Caco-2 (cell line): Measurements from ENCODE around the gene ARHGEF28. TPM values are rescaled to one million over a fixed set of nuclear protein-coding genes. Genes with fewer than 3 reads are reported as not detected.

Experiments used
- BruUV-seq: library from RNA; stranded (reverse); fragments of 400-500 nt; replicated peaks from 2 replicates; lab custom pipeline; 2021; lab: Mats Ljungman, UMichigan
- CTCF ChIA-PET: fragments of 300-600 bp; sonication (Branson Sonifier 250); formaldehyde crosslinking; loops from one replicate; lab custom pipeline; 2022; ENCODE audit warnings: antibody characterized with exemption; lab: Charles Lee
- POLR2A ChIA-PET: fragments of 300-600 bp; sonication (Branson Sonifier 250); formaldehyde crosslinking; loops from one replicate; lab custom pipeline; 2022; ENCODE audit warnings: antibody characterized with exemption; lab: Charles Lee
- DNase-seq, 2 experiments: peaks; one replicate each; pipeline versions ENCODE4 v3.0.0 to v3.0.0-alpha.2; 2020 to 2022
- H3K27me3 ChIP-seq: replicated peaks from 2 replicates; pipeline ENCODE4 v1.6.0; 2011; ENCODE audit warnings: low read length; ENCODE audit not compliant: control insufficient read depth, insufficient read depth
- H3K36me3 ChIP-seq: 2 replicates; pipeline ENCODE4 v1.5.1; 2011; ENCODE audit warnings: low read length; ENCODE audit not compliant: control insufficient read depth, insufficient read depth
- H3K4me1 ChIP-seq: fragments of 250-450 bp; sonication (Bioruptor Pico); 2 replicates; pipeline ENCODE4 v1.5.1; 2020; ENCODE audit warnings: mild to moderate bottlenecking
- H3K4me3 ChIP-seq: 2 replicates; pipeline ENCODE4 v1.5.1; 2011; ENCODE audit warnings: low read depth, mild to moderate bottlenecking, control low read depth, low read length
- H3K9me3 ChIP-seq: fragments of 250-450 bp; sonication (Bioruptor Pico); 2 replicates; pipeline ENCODE4 v1.5.1; 2020; ENCODE audit warnings: mild to moderate bottlenecking, moderate library complexity
- H3K27ac Mint-ChIP-seq: one replicate; pipeline ENCODE4 v1.8.0; 2022; ENCODE audit warnings: mixed read lengths; ENCODE audit not compliant: unreplicated experiment
- H3K27me3 Mint-ChIP-seq: one replicate; pipeline ENCODE4 v1.8.0; 2022; ENCODE audit warnings: mixed read lengths; ENCODE audit not compliant: insufficient read depth, unreplicated experiment
- H3K36me3 Mint-ChIP-seq: one replicate; pipeline ENCODE4 v1.8.0; 2022; ENCODE audit warnings: mild to moderate bottlenecking, mixed read lengths; ENCODE audit not compliant: insufficient read depth, unreplicated experiment
- H3K4me1 Mint-ChIP-seq: one replicate; pipeline ENCODE4 v1.8.0; 2022; ENCODE audit warnings: low read depth, mixed read lengths; ENCODE audit not compliant: unreplicated experiment
- H3K4me3 Mint-ChIP-seq: one replicate; pipeline ENCODE4 v1.8.0; 2022; ENCODE audit warnings: mild to moderate bottlenecking, moderate library complexity, mixed read lengths; ENCODE audit not compliant: unreplicated experiment
- H3K9me3 Mint-ChIP-seq: one replicate; pipeline ENCODE4 v1.8.0; 2022; ENCODE audit warnings: mixed read lengths; ENCODE audit not compliant: unreplicated experiment
- CTCF ChIP-seq, 2 experiments: fragments of 200-600 bp in 1 of 2; IDR thresholded peaks; 1 replicate in 1 of 2; 2 replicates in 1 of 2; pipeline versions ENCODE4 v1.5.1 to v1.8.0; 2011 to 2022; ENCODE audit warnings: antibody characterized with exemption in 1 of 2, control low read depth in 1 of 2, inconsistent platforms in 1 of 2, low read depth in 1 of 2, low read length in 1 of 2, mild to moderate bottlenecking in 1 of 2, moderate library complexity in 1 of 2; ENCODE audit not compliant: insufficient read depth in 1 of 2, severe bottlenecking in 1 of 2, unreplicated experiment in 1 of 2
- intact Hi-C: fragments of 100-400 bp; cut with micrococcal nuclease; formaldehyde crosslinking; loops from one replicate; pipeline ENCODE4 v1.10.0; 2022; ENCODE audit not compliant: unreplicated experiment
- total RNA-seq: library from RNA; stranded (reverse); gene quantifications from 2 replicates; pipeline ENCODE4 v1.2.3, GENCODE V29; 2022

Gene ARHGEF28
- total RNA-seq, 1 experiment from 2014 or later, result 4.6 TPM

DNA sequence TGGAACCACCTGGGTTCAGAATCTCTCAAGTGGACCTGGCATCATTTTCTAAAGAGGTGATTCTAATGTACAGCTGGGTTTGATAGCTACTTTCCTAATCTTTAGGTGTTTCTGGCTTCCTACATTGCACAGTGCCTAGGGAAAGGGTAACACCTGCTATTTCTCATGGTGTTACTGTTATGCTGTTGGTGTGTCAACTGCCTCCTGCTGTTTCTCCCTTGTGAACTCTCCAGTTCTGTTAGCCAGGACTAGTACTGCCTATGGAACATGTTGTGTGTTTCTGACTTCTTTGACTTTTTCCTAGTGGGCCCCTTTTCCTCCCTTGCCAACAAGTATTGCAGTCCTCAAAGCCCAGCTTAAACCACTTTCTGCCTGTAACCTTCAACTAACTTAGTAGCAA is 5.5 kb downstream of the ARHGEF28 start:
- ChIA-PET CTCF (no interaction called here), POLR2A (no interaction called here)
- no peak for DNase-seq
- H3K9me3 ChIP-seq, result no peaks in the 10 kb centered on the region
- no peak for TF ChIP-seq CTCF (IDR thresholded peaks at IDR 0.05; ENCODE audit: insufficient read depth in 1 of 2, low read depth in 1 of 2, low read length in 1 of 2, severe bottlenecking in 1 of 2, unreplicated experiment in 1 of 2)
- Mint-ChIP-seq H3K36me3 (no peaks in the 10 kb centered on the region), H3K27ac (no peak overlapping the region), H3K4me1 (no peaks in the 10 kb centered on the region), H3K9me3 (no peaks in the 10 kb centered on the region), H3K4me3 (no peak overlapping the region), H3K27me3 (peaks cover 10% of the 10 kb centered on the region)
- peaks cover 5% of the 10 kb centered on the region; the same call in 1 of the 2 replicates for H3K4me1 ChIP-seq
- BruUV-seq, result no TSS peak
- intact Hi-C loops, result loop anchor here (5.0 kb wide), 1 partner anchor 61 kb away; no protein-coding TSS in a partner anchor
- H3K4me3 ChIP-seq, result no peak overlapping the region
- H3K27me3 ChIP-seq, result no peaks in the 10 kb centered on the region; the same call in 1 of the 2 replicates
- H3K36me3 ChIP-seq, result no peaks in the 10 kb centered on the region

- Histone ChIP-seq H3K36me3 (no peaks in the 10 kb centered on the region), H3K4me1 (peaks cover 5% of the 10 kb centered on the region; the same call in 1 of the 2 replicates), H3K4me3 (no peak overlapping the region), H3K27me3 (no peaks in the 10 kb centered on the region; the same call in 1 of the 2 replicates), H3K9me3 (peaks cover 3% of the 10 kb centered on the region; the same call in 1 of the 2 replicates)
- DNase-seq, result no peak
- Mint-ChIP-seq H3K36me3 (no peaks in the 10 kb centered on the region), H3K27ac (no peak overlapping the region), H3K9me3 (no peaks in the 10 kb centered on the region), H3K4me1 (no peaks in the 10 kb centered on the region), H3K4me3 (no peak overlapping the region), H3K27me3 (peaks cover 5% of the 10 kb centered on the region)
- POLR2A ChIA-PET, result no interaction called here
- BruUV-seq, result no TSS peak
- no peak for TF ChIP-seq CTCF (IDR thresholded peaks at IDR 0.05; ENCODE audit: insufficient read depth in 1 of 2, low read depth in 1 of 2, low read length in 1 of 2, severe bottlenecking in 1 of 2, unreplicated experiment in 1 of 2)
- CTCF ChIA-PET, result interaction anchor here (0.7 to 1.2 kb wide), 2 partner anchors 12 to 42 kb away, joined by 4 to 5 read pairs; no protein-coding TSS in a partner anchor
- intact Hi-C loops, result loop anchor here (2.0 to 5.0 kb wide), 2 partner anchors 42 to 59 kb away; no protein-coding TSS in a partner anchor
Observed at GRCh38 chr5:73633060-73633459, 7.1 kb downstream of the ARHGEF28 start.

DNA sequence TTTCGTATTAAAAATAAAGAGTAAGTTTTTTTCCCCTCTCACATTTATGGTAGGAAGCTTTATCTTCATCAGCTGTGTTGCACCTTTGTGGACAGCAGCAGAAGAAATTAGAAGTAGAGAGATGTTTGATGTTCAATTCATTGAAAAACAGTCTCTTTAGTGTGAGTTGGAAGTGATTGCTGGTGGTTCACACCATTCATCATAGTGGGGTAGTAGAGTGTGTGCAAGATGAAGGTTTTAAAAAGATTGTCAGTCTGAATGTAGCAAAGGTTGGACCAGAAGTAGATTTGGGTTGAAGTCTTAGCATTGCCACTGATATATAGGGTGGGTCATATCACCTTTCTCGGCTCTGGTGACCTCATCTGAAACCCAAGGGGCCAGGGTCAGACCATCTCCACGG is 10.4 kb downstream of the ARHGEF28 start:
- Histone ChIP-seq H3K4me1 (no peaks in the 10 kb centered on the region), H3K27me3 (no peaks in the 10 kb centered on the region; the same call in 1 of the 2 replicates), H3K36me3 (no peaks in the 10 kb centered on the region), H3K9me3 (peaks cover 3% of the 10 kb centered on the region; the same call in 1 of the 2 replicates), H3K4me3 (no peak overlapping the region)
- Mint-ChIP-seq H3K4me3 (no peak overlapping the region), H3K27me3 (no peaks in the 10 kb centered on the region), H3K9me3 (no peaks in the 10 kb centered on the region), H3K4me1 (no peaks in the 10 kb centered on the region), H3K27ac (no peak overlapping the region), H3K36me3 (no peaks in the 10 kb centered on the region)
- intact Hi-C loops, result no loop called here
- ChIA-PET CTCF (no interaction called here), POLR2A (no interaction called here)
- BruUV-seq, result no TSS peak
- no peak for DNase-seq
- no peak for TF ChIP-seq CTCF (IDR thresholded peaks at IDR 0.05; ENCODE audit: insufficient read depth in 1 of 2, low read depth in 1 of 2, low read length in 1 of 2, severe bottlenecking in 1 of 2, unreplicated experiment in 1 of 2)
